NAMALWA (cell line): ENCODE measurements around the gene CLEC16A.

Experiments
- DNase-seq: peaks from one replicate; pipeline ENCODE4 v3.0.0-alpha.2; 2015; ENCODE audit warnings: low spot score

Gene CLEC16A

DNA sequence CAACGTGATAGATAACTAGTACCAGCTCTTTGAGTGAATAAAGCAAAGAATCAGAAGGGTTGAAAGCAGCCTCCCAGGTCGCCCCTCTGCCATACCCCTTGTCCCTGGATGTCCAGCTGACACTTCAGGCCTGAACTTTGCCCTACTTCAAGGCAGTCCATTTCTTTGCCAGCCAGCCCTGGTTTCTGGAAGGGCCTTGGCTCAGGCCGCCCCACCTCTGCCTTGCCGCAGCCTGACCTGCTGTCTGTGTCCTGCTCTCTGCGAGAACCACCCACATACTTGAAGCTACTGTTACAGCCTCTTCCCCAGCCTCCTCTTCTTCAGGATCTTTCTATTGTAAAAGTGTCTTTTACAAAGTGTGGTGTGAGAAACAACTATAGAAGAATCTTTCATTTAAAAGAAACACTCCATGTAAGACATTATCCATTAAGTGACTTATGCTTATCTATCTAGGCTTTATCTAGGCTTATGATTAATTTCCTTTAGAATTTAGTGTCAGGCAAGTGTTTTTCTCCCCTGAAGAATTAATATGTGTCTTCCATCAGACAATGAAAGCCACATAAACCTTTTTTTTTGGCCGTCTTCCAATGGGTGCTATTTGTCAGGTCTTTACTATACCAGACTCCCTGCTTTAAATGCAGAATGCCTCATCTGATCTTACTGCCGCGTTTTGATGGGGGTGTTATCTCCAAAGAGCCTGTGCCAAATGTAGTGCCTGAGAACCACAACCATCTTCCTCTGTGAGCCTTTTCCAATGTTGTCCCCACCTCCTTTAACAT is 177.7 kb downstream of the CLEC16A start:
- DNase-seq: no peak

DNA sequence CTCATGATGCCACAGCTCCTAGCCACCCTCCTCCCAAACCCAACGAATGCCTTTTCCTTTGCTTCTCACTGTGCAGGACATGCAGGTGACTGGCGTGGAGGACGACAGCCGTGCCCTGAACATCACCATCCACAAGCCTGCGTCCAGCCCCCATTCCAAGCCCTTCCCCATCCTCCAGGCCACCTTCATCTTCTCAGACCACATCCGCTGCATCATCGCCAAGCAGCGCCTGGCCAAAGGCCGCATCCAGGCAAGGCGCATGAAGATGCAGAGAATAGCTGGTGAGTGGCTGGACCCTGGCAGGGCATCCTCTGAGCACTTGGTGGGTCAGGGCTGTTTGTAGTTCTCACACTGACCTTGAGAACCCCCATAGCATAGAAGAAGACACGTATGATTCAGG is 179.3 kb downstream of the CLEC16A start:
- no peak for DNase-seq

DNA sequence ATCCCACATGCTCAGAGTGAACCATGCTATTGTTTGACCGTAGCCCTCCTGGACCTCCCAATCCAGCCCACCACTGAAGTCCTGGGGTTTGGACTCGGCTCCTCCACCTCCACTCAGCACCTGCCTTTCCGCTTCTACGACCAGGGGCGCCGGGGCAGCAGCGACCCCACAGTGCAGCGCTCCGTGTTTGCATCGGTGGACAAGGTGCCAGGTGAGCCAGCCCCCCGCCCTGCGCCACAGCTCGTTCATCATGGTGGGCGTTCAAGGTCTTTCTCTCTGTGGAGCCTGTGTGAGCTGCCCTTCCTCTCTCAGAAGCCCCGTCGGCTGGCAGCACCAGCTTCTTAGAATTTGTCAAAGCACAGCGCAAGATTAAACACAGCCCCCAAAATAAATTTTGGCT is 181.6 kb downstream of the CLEC16A start:
- no peak for DNase-seq

DNA sequence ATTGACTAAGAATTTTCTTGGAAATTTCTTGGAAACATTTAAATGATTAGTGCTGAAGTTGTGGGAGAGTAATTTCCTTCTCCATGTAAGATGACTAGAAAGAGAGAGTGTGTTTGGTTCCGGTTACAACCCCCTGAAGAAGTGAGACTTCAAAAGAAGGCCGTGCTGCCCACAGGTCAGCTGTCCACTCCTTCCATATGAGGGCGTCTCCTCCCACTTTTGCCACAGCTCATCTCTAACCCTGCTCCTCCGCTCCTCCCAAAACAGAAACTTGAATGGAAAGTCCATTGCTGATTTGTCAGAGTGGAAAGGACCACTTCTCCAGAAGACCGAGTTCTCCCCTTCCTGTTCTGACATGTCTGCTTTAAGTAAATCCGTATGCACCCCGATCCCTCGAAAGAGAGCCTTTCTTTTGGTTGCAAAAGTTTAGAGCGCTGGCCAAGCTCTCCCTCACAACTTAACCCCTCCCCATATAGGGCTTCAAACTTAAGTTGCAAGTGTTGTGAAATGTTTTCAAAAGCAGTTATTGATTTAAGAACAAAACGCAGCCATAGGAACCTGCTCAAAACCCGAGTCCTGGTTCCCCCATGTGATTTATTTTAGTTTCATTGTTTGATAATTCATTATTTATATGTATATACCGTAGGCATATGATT is 182.2 kb downstream of the CLEC16A start:
- no peak for DNase-seq

DNA sequence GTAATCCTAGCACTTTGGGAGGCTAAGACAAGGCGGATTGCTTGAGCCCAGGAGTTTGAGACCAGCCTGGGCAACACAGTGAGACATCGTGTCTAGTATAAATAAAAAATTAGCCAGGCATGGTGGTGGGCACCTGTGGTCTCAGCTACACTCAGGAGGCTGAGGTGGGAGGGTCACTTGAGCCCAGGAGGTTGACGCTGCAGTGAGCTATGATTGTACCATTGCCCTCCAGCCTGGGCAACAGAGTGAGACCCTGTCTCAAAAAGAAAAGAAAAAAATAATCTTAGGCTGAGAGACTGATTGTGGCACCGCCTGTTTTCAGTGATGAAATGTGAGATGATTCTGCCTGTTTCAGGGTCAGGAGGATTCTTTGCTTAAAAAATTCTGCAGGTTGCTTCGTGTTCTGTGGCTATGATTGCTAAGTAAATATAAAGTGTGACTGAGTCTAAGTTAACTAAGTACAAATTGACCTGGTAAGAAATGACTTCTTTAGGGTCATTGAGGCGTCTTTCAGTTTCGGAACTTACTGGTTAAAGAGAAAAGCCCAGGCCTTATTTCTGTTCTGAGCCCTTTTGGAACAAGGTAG is 183.3 kb downstream of the CLEC16A start:
- DNase-seq: no peak

GRCh38 chr16:11128211-11129141 is 184.1 kb downstream of the CLEC16A start:
- DNase-seq: no peak

DNA sequence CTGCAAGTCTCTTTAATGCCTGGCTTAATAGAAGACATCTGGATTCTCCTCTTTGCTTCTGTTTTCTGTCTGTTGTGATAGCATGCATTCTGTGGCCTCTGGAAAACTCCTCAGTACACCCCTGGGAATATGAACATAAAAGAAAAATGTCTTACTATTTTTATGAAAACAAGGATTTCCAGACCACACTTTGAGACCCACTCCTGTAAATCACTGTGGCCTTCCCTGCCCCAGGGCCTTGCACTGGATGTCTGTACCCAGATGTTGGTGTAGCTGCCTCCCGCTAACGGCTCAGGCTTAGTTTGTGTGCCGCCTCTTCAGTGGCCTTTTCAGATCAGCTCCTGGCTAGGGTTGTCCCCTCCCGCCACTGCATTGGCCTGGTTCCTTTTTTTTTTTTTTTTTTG is 185.0 kb downstream of the CLEC16A start:
- DNase-seq: no peak

DNA sequence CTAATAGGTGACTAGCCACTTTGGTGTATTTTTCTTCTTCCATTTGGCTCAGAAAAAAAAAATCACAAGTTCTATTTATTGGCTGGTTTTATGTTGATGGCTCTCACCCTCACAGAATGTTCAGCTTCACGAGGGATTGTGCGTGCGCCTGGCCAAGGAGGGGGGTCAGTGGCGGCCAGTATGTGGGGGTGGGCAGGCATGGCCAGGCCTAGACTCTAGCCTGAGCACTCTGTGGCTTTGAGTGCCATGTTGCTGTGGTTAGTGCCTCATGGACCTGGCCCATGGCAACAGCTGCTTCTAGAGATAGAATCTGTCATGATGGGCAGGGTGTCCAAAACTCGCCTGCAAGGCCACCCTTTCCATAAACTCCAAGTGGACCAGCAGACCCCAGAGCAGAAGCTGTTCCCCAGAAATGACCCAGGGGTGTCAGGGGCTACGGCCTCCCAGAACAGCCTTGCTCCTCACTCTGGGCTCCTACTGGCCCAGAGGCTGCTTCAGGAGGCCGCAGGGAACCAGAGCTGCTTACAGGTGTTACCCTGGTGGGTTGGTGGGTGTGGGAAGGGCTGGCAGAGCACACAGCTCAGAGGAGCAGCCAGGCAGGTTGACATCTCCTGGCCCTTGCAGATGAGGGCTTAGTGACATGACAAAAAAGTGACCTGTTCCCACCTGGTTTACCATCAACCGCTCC is 186.8 kb downstream of the CLEC16A start:
- no peak for DNase-seq

- DNase-seq: no peak
Observed at GRCh38 chr16:11131706-11132105, 187.3 kb downstream of the CLEC16A start.

DNA sequence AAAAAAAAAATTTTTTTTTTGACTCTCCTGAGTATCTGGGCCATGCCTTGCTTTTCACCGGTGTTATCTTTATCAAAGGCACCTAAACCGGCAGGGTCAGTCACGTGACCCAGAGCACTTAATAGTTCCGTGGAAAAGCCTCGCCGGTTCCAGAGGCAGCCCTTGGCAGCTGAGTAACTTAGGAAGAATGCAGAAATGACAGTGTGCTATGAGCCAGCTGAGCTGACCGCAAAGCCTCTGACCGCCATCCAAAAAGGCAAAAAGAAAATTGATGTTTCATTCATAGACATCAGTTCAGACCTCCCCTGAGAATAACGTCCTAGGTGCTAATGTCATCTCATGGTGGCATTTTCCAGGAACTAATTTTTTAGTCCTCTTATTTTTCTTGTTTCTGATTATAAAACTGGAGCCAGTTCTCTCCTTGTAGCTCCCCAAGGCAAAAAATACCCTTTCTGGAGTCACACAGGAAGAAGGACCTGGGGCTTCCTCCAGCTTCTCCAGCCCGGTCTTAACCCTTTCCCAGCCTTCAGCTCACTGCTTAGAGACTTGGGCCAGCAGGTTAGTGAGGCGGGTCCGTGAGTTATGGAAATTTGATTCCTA is 189.1 kb downstream of the CLEC16A start:
- no peak for DNase-seq

- no peak for DNase-seq
Observed at GRCh38 chr16:11134722-11135463, 190.5 kb downstream of the CLEC16A start.

DNA sequence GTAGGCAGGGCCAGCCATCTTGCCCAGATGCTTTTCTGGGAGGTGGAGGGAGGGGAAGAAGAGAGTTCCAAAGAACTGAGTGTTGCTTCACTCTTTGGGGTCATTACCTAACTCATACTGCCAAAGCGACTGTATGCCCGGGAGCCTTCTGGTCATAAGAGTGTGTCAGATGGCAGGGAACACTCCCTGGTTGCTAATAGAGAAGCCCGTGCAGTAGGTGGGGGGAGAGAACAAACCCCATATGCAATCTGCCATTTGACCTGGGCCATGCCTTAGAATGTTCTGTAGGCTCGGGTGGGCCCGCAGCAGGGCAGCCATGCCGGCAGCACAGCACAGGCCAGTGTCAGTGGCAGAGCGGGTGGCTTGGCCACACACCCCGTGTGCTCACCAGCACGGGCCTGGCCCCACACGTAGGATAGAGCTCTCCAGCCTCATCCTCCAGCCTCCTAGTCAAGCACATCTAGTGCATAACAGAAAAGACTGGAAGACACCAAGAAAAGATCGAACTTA is 191.2 kb downstream of the CLEC16A start:
- no peak for DNase-seq

DNA sequence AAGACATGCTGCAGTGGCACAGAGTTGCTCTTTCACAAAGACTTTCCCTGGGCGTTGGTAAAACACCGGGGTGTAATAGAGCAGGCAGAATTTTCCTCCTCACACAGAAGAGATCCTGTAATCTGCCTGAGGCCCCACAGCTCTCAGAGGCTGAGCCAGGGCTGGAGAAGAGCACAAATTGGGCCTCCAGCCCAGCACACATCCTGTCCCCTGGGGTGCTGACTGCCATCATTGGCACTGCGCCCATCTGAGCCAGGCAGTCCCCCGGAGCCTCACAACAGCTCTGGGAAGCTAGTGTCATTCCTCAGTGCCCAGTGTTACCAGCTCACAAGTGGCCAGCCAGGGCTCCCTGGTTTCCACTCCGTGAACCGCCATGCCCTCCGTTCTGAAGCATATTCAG is 192.2 kb downstream of the CLEC16A start:
- DNase-seq: no peak

- DNase-seq: no peak
Observed at GRCh38 chr16:11138022-11138768, 193.8 kb downstream of the CLEC16A start.

DNA sequence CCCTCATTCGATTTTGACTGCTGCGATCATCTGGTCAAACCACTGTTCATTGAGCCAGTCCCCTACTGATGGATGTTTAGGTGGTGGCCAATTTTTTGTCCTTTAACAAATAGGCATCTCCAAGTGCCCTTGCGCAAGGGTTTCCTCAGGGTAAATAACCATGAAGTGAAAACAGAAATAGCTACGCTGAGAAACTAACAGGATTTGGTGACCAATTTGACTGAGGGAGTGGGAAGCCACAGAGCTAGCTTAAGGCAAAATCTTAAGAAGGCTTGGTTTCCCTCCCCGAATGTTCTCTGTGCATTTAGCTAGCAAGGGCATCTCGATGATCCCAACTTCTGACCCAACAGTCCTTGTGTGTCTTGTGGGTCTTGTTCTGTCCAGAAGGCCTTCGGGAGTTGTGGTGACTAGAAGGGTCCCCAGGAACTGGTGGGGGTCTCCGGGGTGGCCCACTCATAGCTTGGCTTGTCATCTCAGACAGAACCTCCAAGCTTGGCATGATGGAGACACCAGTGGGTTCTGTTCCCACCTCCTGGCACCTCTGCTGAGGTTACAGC is 194.5 kb downstream of the CLEC16A start:
- no peak for DNase-seq

- no peak for DNase-seq
Observed at GRCh38 chr16:11139326-11140097, 195.1 kb downstream of the CLEC16A start.

DNA sequence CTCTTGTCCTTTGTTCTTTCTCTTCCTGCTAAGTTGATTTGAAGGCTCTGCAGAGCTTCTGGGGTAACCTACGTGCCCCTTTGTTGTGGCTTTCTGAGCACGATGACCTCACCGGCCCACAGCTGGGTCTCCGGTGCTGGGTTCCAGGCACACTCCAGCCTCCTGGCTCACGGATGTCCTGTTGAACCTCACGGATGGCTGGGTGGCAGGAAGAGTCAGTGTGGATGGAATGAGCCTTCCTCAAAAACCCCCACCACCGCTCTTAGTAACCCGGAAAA is 195.7 kb downstream of the CLEC16A start:
- DNase-seq: no peak

- DNase-seq: no peak
Observed at GRCh38 chr16:11140466-11140865, 196.1 kb downstream of the CLEC16A start.

GRCh38 chr16:11140867-11141266 is 196.5 kb downstream of the CLEC16A start:
- DNase-seq: no peak
